Stimulated activated naive CD8-positive, alpha-beta T cell treated with anti-CD3 and anti-CD28 coated beads, Interleukin-15, Interleukin-2, amounts not matched to agents 100 ng/mL and 50 ng/mL, for 24 hours (primary cell): ENCODE data around the gene SLC20A1.
A peak's percentile ranks its signal among the peaks of the same experiment; 100 is the strongest.

ENCODE experiments used
- H3K27ac Mint-ChIP-seq: one replicate; pipeline ENCODE4 v1.8.0; 2021; ENCODE audit warnings: mild to moderate bottlenecking, mixed read lengths
- H3K27me3 Mint-ChIP-seq: one replicate; pipeline ENCODE4 v1.8.0; 2021; ENCODE audit warnings: mixed read lengths
- H3K36me3 Mint-ChIP-seq: one replicate; pipeline ENCODE4 v1.8.0; 2021; ENCODE audit warnings: low read depth, mixed read lengths
- H3K4me1 Mint-ChIP-seq: one replicate; pipeline ENCODE4 v1.8.0; 2021; ENCODE audit warnings: low read depth, mixed read lengths
- H3K4me3 Mint-ChIP-seq: one replicate; pipeline ENCODE4 v1.8.0; 2021; ENCODE audit warnings: mild to moderate bottlenecking, mixed read lengths
- H3K9me3 Mint-ChIP-seq: one replicate; pipeline ENCODE4 v1.8.0; 2021; ENCODE audit warnings: mixed read lengths

Gene SLC20A1

GRCh38 chr2:112618383-112618782 lies 27.4 kb upstream of the SLC20A1 start:
- H3K36me3 Mint-ChIP-seq: no peaks in the 10 kb centered on the region
- H3K9me3 Mint-ChIP-seq: no peaks in the 10 kb centered on the region
- H3K27me3 Mint-ChIP-seq: no peaks in the 10 kb centered on the region
- H3K4me3 Mint-ChIP-seq: no peak overlapping the region
- H3K27ac Mint-ChIP-seq: no peak overlapping the region
- H3K4me1 Mint-ChIP-seq: no peaks in the 10 kb centered on the region

GRCh38 chr2:112621790-112622527 lies 23.8 kb upstream of the SLC20A1 start:
- Mint-ChIP-seq H3K36me3 (no peaks in the 10 kb centered on the region), H3K4me3 (no peak overlapping the region), H3K27ac (no peak overlapping the region), H3K27me3 (no peaks in the 10 kb centered on the region), H3K9me3 (no peaks in the 10 kb centered on the region), H3K4me1 (peaks cover 18% of the 10 kb centered on the region)

GRCh38 chr2:112622528-112622849 lies 23.2 kb upstream of the SLC20A1 start:
- H3K4me3 Mint-ChIP-seq: no peak overlapping the region
- H3K9me3 Mint-ChIP-seq: no peaks in the 10 kb centered on the region
- peaks cover 24% of the 10 kb centered on the region for H3K4me1 Mint-ChIP-seq

GRCh38 chr2:112623913-112624777 lies 21.6 kb upstream of the SLC20A1 start:
- H3K9me3 Mint-ChIP-seq: no peaks in the 10 kb centered on the region
- peaks cover 4% of the 10 kb centered on the region for H3K27me3 Mint-ChIP-seq
- H3K36me3 Mint-ChIP-seq: no peaks in the 10 kb centered on the region
- H3K27ac Mint-ChIP-seq: no peak overlapping the region
- H3K4me1 Mint-ChIP-seq: peaks cover 35% of the 10 kb centered on the region
- H3K4me3 Mint-ChIP-seq: no peak overlapping the region

More at GRCh38 chr2:112622528-112622849, 23.2 kb upstream of the SLC20A1 start:
- no peak overlapping the region for H3K27ac Mint-ChIP-seq
- H3K36me3 Mint-ChIP-seq: no peaks in the 10 kb centered on the region
- no peaks in the 10 kb centered on the region for H3K27me3 Mint-ChIP-seq

GRCh38 chr2:112625474-112626114 lies 20.1 kb upstream of the SLC20A1 start:
- H3K9me3 Mint-ChIP-seq: no peaks in the 10 kb centered on the region
- peaks cover 9% of the 10 kb centered on the region for H3K27me3 Mint-ChIP-seq
- no peak overlapping the region for H3K27ac Mint-ChIP-seq
- no peaks in the 10 kb centered on the region for H3K36me3 Mint-ChIP-seq
- peaks cover 49% of the 10 kb centered on the region for H3K4me1 Mint-ChIP-seq
- no peak overlapping the region for H3K4me3 Mint-ChIP-seq

GRCh38 chr2:112626604-112627059 lies 19.1 kb upstream of the SLC20A1 start:
- no peaks in the 10 kb centered on the region for H3K9me3 Mint-ChIP-seq
- peak overlapping the region; percentile 30 for H3K4me3 Mint-ChIP-seq

GRCh38 chr2:112627060-112628040 lies 18.4 kb upstream of the SLC20A1 start:
- peak overlapping the region; percentile 30 for H3K4me3 Mint-ChIP-seq
- H3K9me3 Mint-ChIP-seq: no peaks in the 10 kb centered on the region
- peaks cover 9% of the 10 kb centered on the region for H3K27me3 Mint-ChIP-seq
- H3K36me3 Mint-ChIP-seq: no peaks in the 10 kb centered on the region
- H3K4me1 Mint-ChIP-seq: peaks cover 67% of the 10 kb centered on the region
- peak overlapping the region; percentile 34 for H3K27ac Mint-ChIP-seq

More at GRCh38 chr2:112626604-112627059, 19.1 kb upstream of the SLC20A1 start:
- peak overlapping the region; percentile 34 for H3K27ac Mint-ChIP-seq
- peaks cover 60% of the 10 kb centered on the region for H3K4me1 Mint-ChIP-seq
- H3K27me3 Mint-ChIP-seq: peaks cover 9% of the 10 kb centered on the region
- H3K36me3 Mint-ChIP-seq: no peaks in the 10 kb centered on the region

- H3K27ac Mint-ChIP-seq: no peak overlapping the region
- H3K4me3 Mint-ChIP-seq: no peak overlapping the region
- peaks cover 9% of the 10 kb centered on the region for H3K27me3 Mint-ChIP-seq
- peaks cover 78% of the 10 kb centered on the region for H3K4me1 Mint-ChIP-seq
- no peaks in the 10 kb centered on the region for H3K9me3 Mint-ChIP-seq
- no peaks in the 10 kb centered on the region for H3K36me3 Mint-ChIP-seq
Observed at GRCh38 chr2:112629224-112629623, 16.5 kb upstream of the SLC20A1 start.

- Mint-ChIP-seq H3K27ac (no peak overlapping the region), H3K36me3 (no peaks in the 10 kb centered on the region), H3K4me1 (peaks cover 78% of the 10 kb centered on the region), H3K27me3 (peaks cover 9% of the 10 kb centered on the region), H3K4me3 (no peak overlapping the region), H3K9me3 (no peaks in the 10 kb centered on the region)
Observed at GRCh38 chr2:112629823-112630222, 15.9 kb upstream of the SLC20A1 start.

- no peaks in the 10 kb centered on the region for H3K36me3 Mint-ChIP-seq
- H3K27ac Mint-ChIP-seq: no peak overlapping the region
- H3K27me3 Mint-ChIP-seq: peaks cover 9% of the 10 kb centered on the region
- H3K4me3 Mint-ChIP-seq: peak overlapping the region; percentile 74
- H3K4me1 Mint-ChIP-seq: peaks cover 81% of the 10 kb centered on the region
- no peaks in the 10 kb centered on the region for H3K9me3 Mint-ChIP-seq
Observed at GRCh38 chr2:112630268-112630667, 15.5 kb upstream of the SLC20A1 start.

GRCh38 chr2:112633708-112634107 lies 12.0 kb upstream of the SLC20A1 start:
- peaks cover 9% of the 10 kb centered on the region for H3K27me3 Mint-ChIP-seq
- H3K4me3 Mint-ChIP-seq: no peak overlapping the region
- H3K27ac Mint-ChIP-seq: no peak overlapping the region
- peaks cover 85% of the 10 kb centered on the region for H3K4me1 Mint-ChIP-seq
- no peaks in the 10 kb centered on the region for H3K9me3 Mint-ChIP-seq
- H3K36me3 Mint-ChIP-seq: no peaks in the 10 kb centered on the region

- H3K9me3 Mint-ChIP-seq: no peaks in the 10 kb centered on the region
- H3K27me3 Mint-ChIP-seq: peaks cover 5% of the 10 kb centered on the region
- H3K4me1 Mint-ChIP-seq: peaks cover 79% of the 10 kb centered on the region
- no peak overlapping the region for H3K27ac Mint-ChIP-seq
- H3K36me3 Mint-ChIP-seq: no peaks in the 10 kb centered on the region
- no peak overlapping the region for H3K4me3 Mint-ChIP-seq
Observed at GRCh38 chr2:112634153-112634873, 11.4 kb upstream of the SLC20A1 start.

- no peaks in the 10 kb centered on the region for H3K9me3 Mint-ChIP-seq
- H3K27me3 Mint-ChIP-seq: peaks cover 2% of the 10 kb centered on the region
- no peak overlapping the region for H3K27ac Mint-ChIP-seq
- H3K36me3 Mint-ChIP-seq: no peaks in the 10 kb centered on the region
- no peak overlapping the region for H3K4me3 Mint-ChIP-seq
- peaks cover 75% of the 10 kb centered on the region for H3K4me1 Mint-ChIP-seq
Observed at GRCh38 chr2:112634874-112635157, 10.9 kb upstream of the SLC20A1 start.
